GM21390 (cell line): Measurements from ENCODE around the gene KLC3.
"Not testable (repeated sequence)": the region's sequence is repeated elsewhere in the genome, so short reads cannot be mapped to it uniquely, and the experiment has no call there.

ENCODE experiments used
- ATAC-seq: cut with Tn5 transposase; IDR thresholded peaks from one replicate; pipeline ENCODE4 v1.9.1; 2021; ENCODE audit not compliant: unreplicated experiment

Gene KLC3

GRCh38 chr19:45314708-45315245, 25.8 kb upstream of the KLC3 start:
- ATAC-seq = no peak

GRCh38 chr19:45315304-45315703, 25.2 kb upstream of the KLC3 start:
- ATAC-seq = no peak

DNA sequence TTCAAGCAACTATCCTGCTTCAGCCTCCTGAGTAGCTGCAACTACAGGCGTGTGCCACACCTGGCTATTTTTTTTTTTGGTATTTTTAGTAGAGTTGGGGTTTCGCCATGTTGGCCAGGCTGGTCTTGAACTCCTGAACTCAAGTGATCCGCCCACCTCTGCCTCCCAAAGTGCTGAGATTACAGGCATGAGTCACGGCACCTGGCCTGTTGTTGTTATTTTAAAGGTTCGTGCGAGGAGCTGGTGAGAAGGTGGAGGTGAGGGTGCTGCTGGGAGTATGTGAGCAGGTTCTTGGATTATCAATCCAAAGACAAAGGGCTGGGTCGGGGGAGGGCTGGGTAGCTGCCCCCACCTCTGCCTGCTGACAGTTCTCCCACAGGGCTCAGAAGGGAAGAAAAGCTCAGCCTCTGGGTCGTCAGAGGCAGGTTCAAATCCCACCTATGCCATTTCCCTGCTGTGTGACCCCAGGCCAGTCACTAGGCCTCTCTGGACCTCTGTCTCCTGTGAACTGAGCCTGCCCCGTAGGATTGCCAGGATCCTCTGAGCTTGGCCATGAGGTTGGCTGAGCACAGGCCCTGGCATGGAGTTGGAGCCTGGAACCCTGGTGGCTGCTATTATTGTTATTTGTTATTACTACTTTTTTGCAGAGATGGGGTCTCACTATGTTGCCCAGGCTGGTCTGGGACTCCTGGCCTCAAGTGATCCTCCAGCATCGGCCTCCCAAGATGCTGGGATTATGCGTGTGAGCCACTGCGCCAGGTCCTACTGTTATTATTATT, 19.4 kb upstream of the KLC3 start:
- ATAC-seq = no peak

GRCh38 chr19:45321848-45322247, 18.7 kb upstream of the KLC3 start:
- ATAC-seq = no peak

- no peak for ATAC-seq
Measured at GRCh38 chr19:45322311-45322710, 18.2 kb upstream of the KLC3 start.

DNA sequence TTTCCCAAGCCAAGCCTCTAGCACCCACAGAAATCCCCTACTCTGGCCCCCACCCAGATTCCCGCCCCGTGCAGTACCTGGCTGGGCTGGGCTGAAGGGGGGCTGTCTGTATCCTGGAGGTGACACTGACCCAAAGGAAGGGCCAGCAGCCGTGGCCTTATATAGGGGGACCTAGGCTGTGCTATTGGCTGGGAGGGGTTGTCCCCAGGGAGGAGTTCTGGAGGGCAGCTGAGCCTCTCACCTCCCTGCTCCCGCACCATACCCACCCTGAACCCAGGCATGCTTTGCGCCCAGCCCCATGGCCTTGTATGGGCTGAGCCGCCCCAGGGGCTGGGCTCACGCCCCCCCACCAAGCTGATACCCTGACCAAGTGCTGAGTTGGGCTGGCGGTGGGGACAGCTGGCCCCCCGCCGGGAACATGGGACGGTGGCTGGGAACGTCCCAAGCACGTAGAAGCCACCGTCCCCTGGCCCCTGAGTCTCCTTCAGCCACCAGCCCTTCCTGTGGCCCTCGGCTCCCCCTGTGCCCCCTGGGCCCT, 17.7 kb upstream of the KLC3 start, which contains the start of gene CKM:
Gene CKM, minus strand, starts transcription at position 132 of the 538 bp plus-strand sequence. CDS start 3,162 bp downstream, outside the sequence.
- ATAC-seq = no peak

DNA sequence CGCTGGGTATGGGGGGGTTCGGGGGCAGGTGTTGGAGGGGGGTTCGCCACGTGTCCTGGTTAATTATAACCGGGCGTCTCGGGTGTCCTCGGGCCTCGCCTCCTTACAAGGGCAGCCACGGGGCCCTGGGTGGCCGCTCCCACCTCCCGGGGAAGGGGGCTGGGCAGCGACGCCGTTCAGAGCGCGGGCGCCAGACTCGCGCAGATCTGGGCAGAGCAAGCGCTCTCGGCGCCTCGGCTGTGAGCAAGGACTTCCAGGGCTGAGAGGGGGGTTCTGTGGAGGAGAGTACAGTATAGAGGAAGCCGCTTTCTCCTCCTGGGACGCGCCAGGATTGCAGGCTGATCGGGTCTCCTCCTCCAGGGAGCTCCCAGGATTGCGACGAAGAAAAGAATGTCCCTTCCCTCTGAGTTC, 16.9 kb upstream of the KLC3 start:
- ATAC-seq = no peak

DNA sequence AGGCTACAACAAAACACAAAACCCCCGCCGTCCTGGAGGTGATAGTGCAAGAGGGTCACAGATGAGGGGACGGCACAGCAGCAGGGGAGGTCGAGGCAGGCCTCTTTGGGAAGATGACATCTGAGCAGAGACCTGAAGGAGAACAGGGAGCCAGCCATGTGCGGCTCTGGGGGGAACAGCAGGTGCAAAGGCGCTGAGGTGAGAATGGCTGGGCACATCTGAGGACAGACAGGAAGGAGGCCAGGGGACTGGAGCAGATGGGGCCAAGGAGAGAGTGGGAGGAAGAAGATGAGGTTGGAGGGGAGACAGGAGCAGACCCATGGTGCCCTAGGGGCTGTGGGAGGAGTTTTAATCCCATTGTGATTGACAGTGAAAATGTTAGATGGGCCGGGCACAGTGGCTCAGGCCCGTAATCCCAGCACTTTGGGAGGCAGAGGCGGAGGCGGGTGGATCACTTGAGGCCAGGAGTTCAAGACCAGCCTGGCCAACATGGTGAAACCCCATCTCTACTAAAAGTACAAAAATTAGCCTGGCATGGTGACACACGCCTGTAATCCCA, 16.1 kb upstream of the KLC3 start:
- no peak for ATAC-seq

GRCh38 chr19:45327404-45328143, 13.0 kb upstream of the KLC3 start:
- no peak for ATAC-seq

DNA sequence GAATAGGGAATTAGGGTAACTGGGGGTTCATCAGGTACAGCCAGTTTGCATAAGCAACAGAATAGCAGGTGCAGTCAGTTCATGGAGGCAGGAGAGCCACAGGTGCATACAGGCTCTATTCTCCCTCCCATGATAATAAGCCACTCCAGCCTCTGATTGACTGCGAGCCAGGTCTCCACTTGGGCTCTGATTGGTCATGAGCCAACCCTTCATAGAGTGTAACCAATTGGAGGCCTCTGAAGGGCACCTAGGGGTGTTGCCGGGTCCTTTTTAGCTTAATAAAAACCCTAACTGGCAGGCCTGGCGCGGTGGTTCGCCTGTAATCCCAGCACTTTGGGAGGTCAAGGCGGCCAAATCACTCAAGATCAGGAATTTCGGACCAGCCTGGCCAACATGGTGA, 9.1 kb upstream of the KLC3 start:
- ATAC-seq = no peak

DNA sequence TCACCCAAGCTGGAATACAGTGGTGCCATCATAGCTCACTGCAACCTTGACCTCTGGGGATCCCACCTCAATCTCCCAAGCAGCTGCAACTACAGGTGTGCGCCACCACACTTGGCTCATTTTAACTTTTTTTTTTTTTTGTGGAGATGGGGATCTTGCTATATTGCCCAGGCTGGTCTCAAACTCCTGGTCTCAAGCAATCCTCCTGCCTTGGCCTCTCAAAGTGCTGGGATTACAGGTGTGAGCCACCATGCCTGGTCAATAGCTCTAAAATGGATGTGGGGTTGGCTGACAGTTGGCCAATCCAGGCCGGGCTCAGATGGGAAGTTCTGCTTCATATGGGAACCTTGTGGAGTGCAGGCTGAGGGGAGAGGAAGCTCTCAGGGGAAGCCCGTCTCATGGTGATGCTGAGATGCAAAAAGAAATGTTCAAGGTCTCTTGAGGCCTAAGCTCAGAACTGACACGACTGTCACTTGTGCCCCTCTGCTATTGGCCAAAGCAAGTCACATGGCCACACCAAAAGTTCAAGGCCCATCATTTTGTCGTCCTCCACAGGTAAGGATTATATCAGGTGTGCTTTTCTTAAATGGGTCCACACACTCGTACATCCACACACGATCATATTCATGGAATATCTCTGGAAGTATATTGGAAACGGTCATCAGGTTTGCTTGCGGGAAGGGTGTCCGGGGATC, 6.8 kb upstream of the KLC3 start:
- no peak for ATAC-seq

DNA sequence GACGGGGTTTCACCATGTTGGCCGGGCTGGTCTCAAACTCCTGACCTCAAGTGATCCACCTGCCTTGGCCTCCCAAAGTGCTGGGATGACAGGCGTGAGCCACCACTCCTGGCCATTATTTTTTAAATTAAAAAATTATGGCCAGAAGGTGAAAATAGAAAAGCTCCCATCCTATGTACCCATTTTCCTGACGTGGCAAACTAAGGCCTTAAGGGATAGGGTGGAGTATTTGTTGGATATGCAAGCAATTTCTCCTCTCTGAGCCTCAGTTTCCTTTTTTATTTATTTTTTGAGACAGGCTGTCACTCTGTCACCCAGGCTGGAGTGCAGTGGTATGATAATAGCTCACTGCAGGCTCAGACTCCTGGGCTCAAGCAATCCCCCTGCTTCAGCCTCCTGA, 5.7 kb upstream of the KLC3 start:
- not testable (repeated sequence) for ATAC-seq

GRCh38 chr19:45336696-45337251, 3.8 kb upstream of the KLC3 start:
- no peak for ATAC-seq

DNA sequence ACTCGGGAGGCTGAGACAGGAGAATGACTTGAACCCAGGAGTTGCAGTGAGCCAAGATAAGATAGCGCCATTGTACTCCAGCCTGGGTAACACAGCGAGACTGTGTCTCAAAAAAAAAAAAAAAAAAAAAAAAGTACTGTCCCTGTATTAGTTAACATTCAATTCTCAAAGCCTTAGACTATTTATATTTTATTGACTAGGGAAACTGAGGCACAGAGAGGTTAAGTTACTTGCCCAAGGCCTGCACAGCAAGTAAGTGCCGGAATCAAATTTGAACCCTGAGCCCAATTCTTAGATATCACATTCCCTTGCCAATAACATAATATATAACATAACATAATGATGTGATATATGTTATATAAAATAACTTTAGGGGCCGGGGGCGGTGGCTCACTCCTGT, 921 bp upstream of the KLC3 start:
- no peak for ATAC-seq

- no peak for ATAC-seq
Measured at GRCh38 chr19:45340899-45341453, 426 bp downstream of the KLC3 start.

DNA sequence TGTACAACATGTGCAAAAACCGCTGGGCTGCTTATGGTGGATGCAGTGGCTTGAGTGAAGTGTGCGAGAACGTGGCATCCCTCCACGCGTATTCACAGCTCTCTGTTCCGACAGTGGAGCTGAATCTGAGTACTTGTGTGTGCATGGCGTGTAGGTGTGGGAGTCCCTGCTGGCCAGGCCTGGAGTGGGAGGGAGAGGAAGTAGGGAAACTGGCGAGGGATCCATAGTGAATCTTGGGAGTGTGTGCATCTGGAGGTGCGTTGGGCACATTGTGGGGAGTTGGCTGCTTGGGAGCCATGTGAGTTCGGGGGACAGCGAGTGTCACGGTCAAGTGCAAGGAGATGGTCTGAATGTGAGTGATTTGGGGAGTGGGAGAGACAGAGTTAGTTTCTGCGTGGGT, 2.4 kb downstream of the KLC3 start:
- no peak for ATAC-seq

GRCh38 chr19:45344621-45345505, 4.3 kb downstream of the KLC3 start:
- no peak for ATAC-seq

DNA sequence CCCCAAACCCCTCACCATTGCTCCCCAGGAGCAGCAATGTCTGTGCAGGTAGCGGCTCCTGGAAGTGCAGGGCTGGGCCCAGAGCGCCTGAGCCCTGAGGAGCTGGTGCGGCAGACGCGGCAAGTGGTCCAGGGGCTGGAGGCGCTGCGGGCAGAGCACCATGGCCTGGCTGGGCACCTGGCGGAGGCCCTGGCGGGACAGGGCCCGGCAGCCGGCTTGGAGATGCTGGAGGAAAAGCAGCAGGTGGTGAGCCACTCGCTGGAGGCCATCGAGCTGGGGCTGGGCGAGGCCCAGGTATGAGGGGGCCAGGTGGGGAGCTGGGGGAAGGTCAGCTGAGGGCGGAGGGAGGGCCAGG, 4.9 kb downstream of the KLC3 start:
- ATAC-seq = no peak

- no peak for ATAC-seq
Measured at GRCh38 chr19:45346449-45346848, 5.9 kb downstream of the KLC3 start.
